Subcutaneous adipose tissue (tissue), 4 donors: Measurements from ENCODE around the gene PTP4A2. TPM values are rescaled to one million over a fixed set of nuclear protein-coding genes. Genes with fewer than 3 reads are reported as not detected.

ENCODE experiments used
- CTCF ChIP-seq: fragments of 450-650 bp; IDR thresholded peaks from one replicate; pipeline ENCODE4 v1.5.1; 2016; ENCODE audit warnings: low read depth, mild to moderate bottlenecking, control low read depth, antibody characterized with exemption, moderate library complexity
- total RNA-seq, 4 donors: library from RNA; depleted of rRNA; stranded (reverse); fragments of >200 nt; gene quantifications; one replicate each; pipeline ENCODE4 v1.1.0, GENCODE V29; 2016

The PTP4A2 gene
- total RNA-seq, 4 donors from 2014 or later, result 223 to 778 (median 268) TPM

- no peak for TF ChIP-seq CTCF
Measured at GRCh38 chr1:31878058-31878457, 60.1 kb downstream of the PTP4A2 start.

- no peak for TF ChIP-seq CTCF
Measured at GRCh38 chr1:31877544-31877943, 60.6 kb downstream of the PTP4A2 start.

GRCh38 chr1:31875636-31876236 lies 62.4 kb downstream of the PTP4A2 start:
- no peak for TF ChIP-seq CTCF

GRCh38 chr1:31874942-31875341 lies 63.2 kb downstream of the PTP4A2 start:
- no peak for TF ChIP-seq CTCF

- TF ChIP-seq CTCF, result no peak
Measured at GRCh38 chr1:31872658-31873636, 65.2 kb downstream of the PTP4A2 start.

GRCh38 chr1:31871703-31872102 lies 66.5 kb downstream of the PTP4A2 start:
- no peak for TF ChIP-seq CTCF

GRCh38 chr1:31870086-31870736 lies 68.0 kb downstream of the PTP4A2 start:
- no peak for TF ChIP-seq CTCF
